PC-3 (cell line): Measurements from ENCODE around the gene MAD1L1.

ENCODE experiments used
- EZH2 ChIP-seq: fragments of 300-600 bp; sonication (generic); IDR thresholded peaks from one replicate; pipeline ENCODE4 v1.6.1; 2017; ENCODE audit warnings: antibody characterized with exemption, mild to moderate bottlenecking, low read length; ENCODE audit not compliant: unreplicated experiment
- EZH2phosphoT487 ChIP-seq: fragments of 300-600 bp; sonication (generic); IDR thresholded peaks from 2 replicates; pipeline ENCODE4 v1.6.1; 2018; ENCODE audit warnings: mild to moderate bottlenecking, antibody characterized with exemption, low read length, borderline replicate concordance
- TF ChIP-seq, protein P1 (sequence below): fragments of 300-600 bp; sonication (generic); conservative IDR thresholded peaks from 2 replicates; pipeline ENCODE4 v1.5.1; 2017; ENCODE audit warnings: antibody characterized with exemption, low read depth, mild to moderate bottlenecking, low read length

DNA sequence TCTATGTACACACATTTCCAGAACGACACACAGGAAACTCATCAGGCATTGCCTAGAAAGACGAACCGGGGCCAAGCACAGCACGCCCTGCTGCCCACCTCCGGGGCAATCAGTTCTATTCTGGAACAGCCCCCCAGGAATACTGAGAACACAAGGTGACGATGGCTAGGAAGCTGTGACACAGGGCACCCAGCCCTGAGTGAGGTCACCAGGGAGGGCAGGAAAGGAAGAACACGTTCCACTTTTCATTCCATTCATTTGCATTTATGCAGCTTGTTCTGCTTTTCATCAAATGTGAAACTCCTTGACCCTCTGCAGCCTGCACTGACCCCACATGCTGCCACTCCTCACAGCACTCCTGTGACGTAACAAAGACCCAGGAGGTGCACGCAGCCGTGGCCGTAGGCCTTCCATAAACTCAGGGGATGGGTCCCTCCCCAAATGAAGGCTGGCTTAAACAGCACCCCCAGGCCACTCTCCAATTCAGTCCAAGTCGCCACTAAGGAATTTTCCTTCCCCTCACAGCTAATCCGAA lies 28.9 kb downstream of the MAD1L1 start:
- TF ChIP-seq, protein P1, sequence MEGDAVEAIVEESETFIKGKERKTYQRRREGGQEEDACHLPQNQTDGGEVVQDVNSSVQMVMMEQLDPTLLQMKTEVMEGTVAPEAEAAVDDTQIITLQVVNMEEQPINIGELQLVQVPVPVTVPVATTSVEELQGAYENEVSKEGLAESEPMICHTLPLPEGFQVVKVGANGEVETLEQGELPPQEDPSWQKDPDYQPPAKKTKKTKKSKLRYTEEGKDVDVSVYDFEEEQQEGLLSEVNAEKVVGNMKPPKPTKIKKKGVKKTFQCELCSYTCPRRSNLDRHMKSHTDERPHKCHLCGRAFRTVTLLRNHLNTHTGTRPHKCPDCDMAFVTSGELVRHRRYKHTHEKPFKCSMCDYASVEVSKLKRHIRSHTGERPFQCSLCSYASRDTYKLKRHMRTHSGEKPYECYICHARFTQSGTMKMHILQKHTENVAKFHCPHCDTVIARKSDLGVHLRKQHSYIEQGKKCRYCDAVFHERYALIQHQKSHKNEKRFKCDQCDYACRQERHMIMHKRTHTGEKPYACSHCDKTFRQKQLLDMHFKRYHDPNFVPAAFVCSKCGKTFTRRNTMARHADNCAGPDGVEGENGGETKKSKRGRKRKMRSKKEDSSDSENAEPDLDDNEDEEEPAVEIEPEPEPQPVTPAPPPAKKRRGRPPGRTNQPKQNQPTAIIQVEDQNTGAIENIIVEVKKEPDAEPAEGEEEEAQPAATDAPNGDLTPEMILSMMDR, result no peak
- TF ChIP-seq EZH2 (no peak), EZH2phosphoT487 (no peak)
